Stimulated activated naive CD4-positive, alpha-beta T cell (primary cell): Measurements from ENCODE around the gene XPNPEP3.

Experiments
- DNase-seq, 6 experiments: peaks; one replicate each; lab custom pipeline; 2025; lab: John Stamatoyannopoulos, UW

XPNPEP3 gene

GRCh38 chr22:40939202-40939601 lies 82.3 kb downstream of the XPNPEP3 start:
- DNase-seq = no peak

GRCh38 chr22:40950962-40951794 lies 94.2 kb downstream of the XPNPEP3 start, which contains the start of gene RBX1:
TSS of gene RBX1 (plus strand) at chr22:40951378. CDS start at chr22:40951399, 21 bp downstream.
- DNase-seq = peak; percentile 98 to 100 (median 100)

- DNase-seq = no peak
These were observed 95.1 kb downstream of the XPNPEP3 start for GRCh38 chr22:40951795-40952605.

GRCh38 chr22:40953471-40953870 lies 96.5 kb downstream of the XPNPEP3 start:
- no peak for DNase-seq

- no peak for DNase-seq
These were observed 97.2 kb downstream of the XPNPEP3 start for GRCh38 chr22:40954113-40954512.

- DNase-seq = no peak
These were observed 98.6 kb downstream of the XPNPEP3 start for GRCh38 chr22:40955571-40955970.

- DNase-seq = no peak
These were observed 100.7 kb downstream of the XPNPEP3 start for GRCh38 chr22:40957601-40958000.

GRCh38 chr22:40958299-40958698 lies 101.4 kb downstream of the XPNPEP3 start:
- DNase-seq = no peak

- DNase-seq = no peak
These were observed 103.2 kb downstream of the XPNPEP3 start for GRCh38 chr22:40960145-40960544.

- DNase-seq = no peak
These were observed 109.2 kb downstream of the XPNPEP3 start for GRCh38 chr22:40965936-40966725.

- no peak for DNase-seq
These were observed 109.8 kb downstream of the XPNPEP3 start for GRCh38 chr22:40966726-40967085.

GRCh38 chr22:40967111-40967760 lies 110.3 kb downstream of the XPNPEP3 start:
- DNase-seq = no peak

- no peak for DNase-seq
These were observed 115.6 kb downstream of the XPNPEP3 start for GRCh38 chr22:40972587-40972986.

GRCh38 chr22:40973144-40973543 lies 116.2 kb downstream of the XPNPEP3 start:
- no peak for DNase-seq

- no peak for DNase-seq
These were observed 118.4 kb downstream of the XPNPEP3 start for GRCh38 chr22:40975366-40975765.

- DNase-seq = no peak
These were observed 120.1 kb downstream of the XPNPEP3 start for GRCh38 chr22:40976866-40977700.

GRCh38 chr22:40979198-40979597 lies 122.2 kb downstream of the XPNPEP3 start:
- DNase-seq = no peak

GRCh38 chr22:40979871-40980270 lies 122.9 kb downstream of the XPNPEP3 start:
- no peak for DNase-seq
